MM.1S (cell line): ENCODE results near the gene NSUN6.

Experiments
- EZH2phosphoT487 ChIP-seq: fragments of 300-600 bp; sonication (generic); IDR thresholded peaks from 2 replicates; pipeline ENCODE4 v1.6.1; 2018; ENCODE audit warnings: antibody characterized with exemption, low read length
- TF ChIP-seq, protein P1 (sequence below): fragments of 300-600 bp; sonication (generic); IDR thresholded peaks from 2 replicates; pipeline ENCODE4 v1.5.1; 2016; ENCODE audit warnings: antibody characterized with exemption, low read length, mixed read lengths

DNA sequence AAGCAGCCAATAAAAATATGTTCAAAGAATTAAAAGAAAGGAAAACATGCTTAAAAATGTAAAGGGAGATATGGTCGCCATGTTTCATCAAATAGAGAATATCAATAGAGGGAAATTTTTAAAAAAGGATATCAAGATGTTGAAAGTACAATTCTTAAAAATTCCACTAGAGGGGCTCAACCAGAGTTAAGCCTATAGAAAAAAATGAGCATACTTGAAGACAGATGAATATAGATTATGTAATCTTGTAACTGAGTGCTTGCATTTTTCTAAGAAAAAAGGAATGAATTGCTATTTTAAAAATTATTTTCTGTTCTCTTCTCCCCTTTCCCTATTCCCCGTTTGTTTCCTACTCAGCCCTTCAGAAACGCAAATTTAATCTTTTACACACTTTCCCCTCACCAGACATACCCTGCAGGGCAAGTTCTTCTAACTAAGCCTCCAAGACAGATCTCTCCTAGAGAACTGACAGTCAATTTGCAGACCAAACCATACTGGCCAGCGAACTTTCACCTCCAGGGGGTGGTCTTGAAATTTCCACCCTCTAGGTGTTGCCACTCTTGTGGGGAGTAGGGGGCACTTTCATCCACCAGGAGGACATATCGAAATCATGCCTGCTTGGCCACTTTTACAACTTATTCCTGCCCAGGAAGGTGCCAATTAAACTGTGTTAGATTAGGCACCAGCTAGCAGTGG is 67.7 kb downstream of the NSUN6 start:
- no peak for TF ChIP-seq EZH2phosphoT487
- TF ChIP-seq, protein P1, sequence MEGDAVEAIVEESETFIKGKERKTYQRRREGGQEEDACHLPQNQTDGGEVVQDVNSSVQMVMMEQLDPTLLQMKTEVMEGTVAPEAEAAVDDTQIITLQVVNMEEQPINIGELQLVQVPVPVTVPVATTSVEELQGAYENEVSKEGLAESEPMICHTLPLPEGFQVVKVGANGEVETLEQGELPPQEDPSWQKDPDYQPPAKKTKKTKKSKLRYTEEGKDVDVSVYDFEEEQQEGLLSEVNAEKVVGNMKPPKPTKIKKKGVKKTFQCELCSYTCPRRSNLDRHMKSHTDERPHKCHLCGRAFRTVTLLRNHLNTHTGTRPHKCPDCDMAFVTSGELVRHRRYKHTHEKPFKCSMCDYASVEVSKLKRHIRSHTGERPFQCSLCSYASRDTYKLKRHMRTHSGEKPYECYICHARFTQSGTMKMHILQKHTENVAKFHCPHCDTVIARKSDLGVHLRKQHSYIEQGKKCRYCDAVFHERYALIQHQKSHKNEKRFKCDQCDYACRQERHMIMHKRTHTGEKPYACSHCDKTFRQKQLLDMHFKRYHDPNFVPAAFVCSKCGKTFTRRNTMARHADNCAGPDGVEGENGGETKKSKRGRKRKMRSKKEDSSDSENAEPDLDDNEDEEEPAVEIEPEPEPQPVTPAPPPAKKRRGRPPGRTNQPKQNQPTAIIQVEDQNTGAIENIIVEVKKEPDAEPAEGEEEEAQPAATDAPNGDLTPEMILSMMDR = peak; percentile 25
